HG03342 (cell line): Measurements from ENCODE around the gene PARM1.

ENCODE experiments used
- ATAC-seq: cut with Tn5 transposase; IDR thresholded peaks from one replicate; pipeline ENCODE4 v1.9.1; 2021; ENCODE audit warnings: mild to moderate bottlenecking, moderate library complexity; ENCODE audit not compliant: unreplicated experiment

PARM1 gene

DNA sequence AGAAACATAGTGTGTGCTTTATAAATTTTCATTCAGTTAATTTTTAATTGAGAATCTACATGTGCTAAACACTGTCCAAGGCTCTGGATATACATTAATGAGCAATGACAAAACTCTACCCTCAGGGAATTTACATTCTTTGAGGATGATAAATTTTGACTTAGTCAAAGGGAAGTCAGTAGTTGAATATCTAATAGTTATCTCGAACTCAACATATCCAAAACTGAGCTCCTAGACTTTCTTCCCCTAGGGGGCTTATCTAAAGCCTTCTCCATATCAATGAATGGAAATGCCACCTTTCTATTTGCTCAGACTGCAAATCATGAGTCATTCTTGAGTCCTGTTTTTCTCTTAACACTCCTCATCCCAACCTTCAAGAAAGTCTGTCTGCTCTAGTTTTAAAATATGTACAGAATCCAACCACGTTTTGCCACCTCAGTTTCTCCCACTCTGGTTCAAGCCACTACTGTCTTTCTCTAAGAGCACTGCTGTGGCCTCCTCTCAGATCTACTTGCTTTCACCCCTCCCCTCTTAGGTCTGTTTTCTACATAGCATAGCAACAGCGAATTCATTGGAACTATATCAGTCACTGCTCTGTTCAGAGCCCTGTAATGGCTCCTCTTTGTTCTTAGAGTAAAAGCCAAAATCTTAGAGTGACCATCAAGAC, 9.5 kb downstream of the PARM1 start:
- no peak for ATAC-seq

DNA sequence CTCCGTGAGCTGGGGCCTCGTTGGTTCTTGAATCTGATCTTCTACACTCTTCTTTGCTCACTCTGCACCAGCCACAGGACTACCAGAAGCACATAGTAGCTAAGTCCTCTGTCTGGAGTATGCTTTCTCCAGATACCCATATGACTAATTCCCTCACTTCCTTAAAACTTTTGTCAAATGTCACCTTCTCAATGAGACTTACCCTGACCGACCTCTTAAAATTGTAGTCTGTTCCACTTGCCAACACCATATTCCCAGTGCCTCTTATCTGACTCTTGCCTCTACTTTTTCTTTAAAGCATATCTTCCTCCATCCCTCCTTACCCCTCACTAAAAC, 10.0 kb downstream of the PARM1 start:
- ATAC-seq, result no peak

GRCh38 chr4:74944354-74944793, 11.5 kb downstream of the PARM1 start:
- no peak for ATAC-seq

DNA sequence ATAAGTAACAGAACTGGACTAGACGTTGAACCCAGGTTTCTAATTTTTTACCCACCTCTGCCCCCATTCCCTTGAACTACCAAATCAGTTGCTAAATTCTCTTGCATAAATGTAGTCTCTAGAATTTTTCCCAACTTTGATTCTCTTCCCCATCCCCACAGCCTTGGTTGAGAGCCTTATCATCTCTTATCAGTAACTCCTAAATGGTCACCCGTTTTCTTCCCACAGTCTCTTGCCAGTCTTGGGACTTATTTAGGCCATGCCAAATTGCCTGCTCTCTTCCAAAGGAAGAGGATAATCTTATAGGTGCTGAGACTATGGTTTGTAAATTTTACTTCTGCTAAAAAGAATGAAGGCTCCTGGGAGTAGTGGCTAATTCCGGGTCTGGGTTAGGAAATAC, 13.3 kb downstream of the PARM1 start:
- no peak for ATAC-seq

GRCh38 chr4:74947798-74948197, 14.9 kb downstream of the PARM1 start:
- no peak for ATAC-seq

- no peak for ATAC-seq
These were observed 15.3 kb downstream of the PARM1 start for GRCh38 chr4:74948236-74948635.

GRCh38 chr4:74950200-74950599, 17.3 kb downstream of the PARM1 start:
- ATAC-seq, result no peak

DNA sequence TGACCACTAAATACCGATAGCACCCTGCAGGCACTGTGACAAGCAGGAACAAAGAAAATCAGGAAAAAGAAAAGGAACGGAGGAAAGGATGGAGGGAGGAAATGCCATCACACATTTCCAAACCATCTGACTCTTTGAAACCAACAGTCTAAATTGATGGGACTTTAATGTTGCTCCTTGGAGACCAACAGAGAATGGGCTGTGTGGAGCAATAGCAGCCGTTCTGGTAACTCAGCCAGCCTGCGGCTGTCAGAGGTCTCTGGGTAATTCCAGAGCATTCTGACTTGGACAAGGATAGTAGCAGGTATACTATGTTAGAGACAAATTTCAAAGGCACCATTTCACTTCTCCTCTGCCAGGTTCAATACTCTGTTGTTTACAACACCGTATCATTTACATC, 18.0 kb downstream of the PARM1 start:
- ATAC-seq, result no peak

GRCh38 chr4:74953647-74954046, 20.7 kb downstream of the PARM1 start:
- ATAC-seq, result no peak

DNA sequence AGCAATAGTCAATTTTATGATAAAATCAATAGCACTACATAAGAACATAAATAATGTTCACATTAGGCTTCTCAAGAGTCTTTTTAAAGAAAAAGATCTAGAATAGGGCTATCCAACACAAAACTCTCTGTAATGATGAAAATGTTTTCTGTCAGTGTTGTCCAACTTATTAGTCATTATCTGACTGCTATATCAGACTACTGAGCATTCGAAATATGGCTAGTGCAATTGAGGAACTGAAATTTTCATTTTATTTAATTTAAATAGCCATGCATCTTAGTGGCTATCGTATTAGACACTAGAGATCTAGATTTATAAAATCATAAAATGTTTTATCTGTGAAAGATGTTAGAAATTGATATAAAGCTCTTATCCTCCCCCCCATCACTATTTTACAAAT, 26.0 kb downstream of the PARM1 start:
- no peak for ATAC-seq

- ATAC-seq, result no peak
These were observed 28.3 kb downstream of the PARM1 start for GRCh38 chr4:74961230-74961629.

GRCh38 chr4:74962584-74962983, 29.7 kb downstream of the PARM1 start:
- no peak for ATAC-seq

GRCh38 chr4:74964311-74964710, 31.4 kb downstream of the PARM1 start:
- no peak for ATAC-seq

- ATAC-seq, result no peak
These were observed 34.4 kb downstream of the PARM1 start for GRCh38 chr4:74967324-74967723.

GRCh38 chr4:74968456-74969164, 35.7 kb downstream of the PARM1 start:
- ATAC-seq, result peak; percentile 71

DNA sequence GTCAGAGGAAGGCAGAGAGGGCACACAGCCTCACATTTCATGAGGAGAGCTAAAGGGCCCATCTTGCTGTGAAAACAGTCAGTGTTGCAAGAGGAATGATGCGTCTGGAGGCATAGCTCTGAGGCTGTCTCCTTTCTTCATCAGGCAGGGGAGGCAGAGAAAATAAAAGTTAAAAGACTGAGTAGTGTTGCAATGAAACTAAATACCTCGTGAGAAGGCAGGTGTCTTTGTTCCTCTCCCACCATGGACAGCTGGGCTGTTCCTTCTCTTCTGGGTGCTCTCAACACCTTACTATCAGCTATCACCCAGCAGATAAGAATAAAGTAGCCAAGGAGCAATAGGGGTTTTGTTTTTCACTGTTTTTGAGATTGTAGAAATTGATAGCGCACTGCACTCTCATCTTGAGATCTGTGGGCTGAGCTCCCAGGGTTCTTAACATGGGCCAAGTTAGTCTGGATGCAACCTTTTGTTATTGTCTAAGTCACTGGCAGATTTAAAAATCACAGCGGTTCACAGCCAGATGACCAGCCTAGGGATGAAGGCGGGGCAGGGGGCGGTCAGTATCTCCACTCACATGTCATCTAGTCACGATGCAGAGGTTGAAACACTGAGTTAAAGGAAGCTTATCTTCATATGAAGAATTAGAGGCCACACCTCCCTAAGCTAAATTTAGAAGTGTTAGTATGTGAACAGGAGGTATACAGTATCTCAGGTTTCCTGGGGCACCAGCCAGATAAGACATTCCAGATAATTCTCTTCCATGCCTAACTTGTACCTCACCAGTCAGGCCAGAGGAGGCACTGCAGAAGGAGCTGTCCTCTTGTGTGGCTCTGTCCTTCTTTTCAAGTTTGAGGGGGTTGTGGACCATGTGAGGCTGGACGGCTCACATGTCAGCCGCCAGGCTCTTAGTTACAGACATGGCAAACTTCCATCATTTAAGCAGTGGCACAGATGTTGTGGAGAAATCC, 36.9 kb downstream of the PARM1 start:
- ATAC-seq, result no peak

DNA sequence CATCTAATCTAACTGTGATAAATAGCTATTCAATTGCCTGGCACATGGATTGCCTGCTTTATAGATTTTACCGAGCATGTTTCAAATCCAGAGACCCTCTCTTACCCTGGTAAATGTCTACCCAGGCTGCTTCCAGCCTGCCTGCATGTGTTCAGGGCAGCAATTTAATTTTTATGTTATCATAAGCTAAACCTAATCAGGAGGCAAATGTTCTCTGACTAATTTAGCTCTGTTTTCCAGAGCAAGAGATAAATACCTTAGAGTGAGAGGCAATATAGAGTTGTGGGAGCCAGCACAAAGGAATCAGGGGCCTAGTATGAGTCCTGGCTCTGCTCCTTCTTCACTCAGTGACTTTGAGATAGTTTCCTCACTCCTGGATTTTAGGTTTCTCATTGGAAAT, 37.7 kb downstream of the PARM1 start:
- no peak for ATAC-seq

GRCh38 chr4:74971862-74972261, 38.9 kb downstream of the PARM1 start:
- ATAC-seq, result no peak

DNA sequence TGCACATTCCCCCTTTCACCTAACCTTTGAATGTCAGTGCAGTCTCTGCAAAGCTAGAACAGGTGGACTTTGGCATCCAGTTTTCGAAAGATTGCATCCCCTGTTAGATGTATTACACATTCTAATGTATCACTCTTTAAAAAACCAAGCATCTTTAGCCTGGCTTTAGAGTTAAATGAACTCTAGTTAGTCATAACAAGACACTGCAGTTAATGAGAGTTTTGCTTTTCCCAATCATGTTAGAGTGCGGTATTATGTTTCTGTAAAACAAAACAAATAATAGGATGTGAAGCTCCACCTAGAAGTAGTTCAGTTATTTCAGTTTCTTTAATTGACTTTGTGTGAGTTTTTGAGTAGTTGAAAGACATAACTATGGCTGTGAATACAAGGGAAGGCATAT, 42.2 kb downstream of the PARM1 start:
- no peak for ATAC-seq

- ATAC-seq, result no peak
These were observed 43.2 kb downstream of the PARM1 start for GRCh38 chr4:74975848-74976824.
